ENCODE results near the gene PPP1R16B. TPM values are rescaled to one million over a fixed set of nuclear protein-coding genes. Genes with fewer than 3 reads are reported as not detected.

PPP1R16B gene
- total RNA-seq, 4 donors from 2014 or later, result 0.72 to 3.0 (median 1.4) TPM

GRCh38 chr20:38771621-38772020 is 33.9 kb upstream of the PPP1R16B start:
- 91 to 97% methylated on average over 7 of the region's 7 CpGs for WGBS, 2 donors
- H3K4me3 ChIP-seq (ENCODE audit: low read depth, poor library complexity, severe bottlenecking), result no peak overlapping the region
- TF ChIP-seq POLR2A (IDR thresholded peaks at IDR 0.05) (no peak), CTCF (IDR thresholded peaks at IDR 0.05) (no peak)
- intact Hi-C loops (cut with DNase I; ENCODE audit: low total_unique reads), result no loop called here
- DNase-seq (ENCODE audit: low spot score in 2 of 2), result peak in 1 of 2 donors; percentile 66

- no peak overlapping the region for H3K4me3 ChIP-seq (ENCODE audit: low read depth, poor library complexity, severe bottlenecking)
- TF ChIP-seq POLR2A (IDR thresholded peaks at IDR 0.05), result no peak
- intact Hi-C loops (cut with DNase I; ENCODE audit: low total_unique reads), result no loop called here
- 75 to 99% methylated on average over 2 of the region's 2 CpGs for WGBS, 2 donors
- DNase-seq (ENCODE audit: low spot score in 2 of 2), result no peak
Observed at GRCh38 chr20:38774167-38774566, 31.3 kb upstream of the PPP1R16B start.

- TF ChIP-seq POLR2A (IDR thresholded peaks at IDR 0.05), result no peak
- TF ChIP-seq CTCF (IDR thresholded peaks at IDR 0.05), result no peak
- DNase-seq (ENCODE audit: low spot score in 2 of 2), result peak in 1 of 2 donors; percentile 6
- 96 to 97% methylated on average over 11 of the region's 11 CpGs for WGBS, 2 donors
- intact Hi-C loops (cut with DNase I; ENCODE audit: low total_unique reads), result no loop called here
- H3K4me3 ChIP-seq (ENCODE audit: low read depth, poor library complexity, severe bottlenecking), result no peak overlapping the region
Observed at GRCh38 chr20:38776363-38776762, 29.1 kb upstream of the PPP1R16B start.

GRCh38 chr20:38779247-38780097 is 26.0 kb upstream of the PPP1R16B start:
- no peak overlapping the region for H3K4me3 ChIP-seq (ENCODE audit: low read depth, poor library complexity, severe bottlenecking)
- WGBS, 2 donors, result 64 to 70% methylated on average over 19 of the region's 19 CpGs
- TF ChIP-seq POLR2A (IDR thresholded peaks at IDR 0.05), result no peak
- TF ChIP-seq CTCF (IDR thresholded peaks at IDR 0.05), result no peak
- intact Hi-C loops (cut with DNase I; ENCODE audit: low total_unique reads), result no loop called here
- DNase-seq (ENCODE audit: low spot score in 2 of 2), result peak in 1 of 2 donors; percentile 72

GRCh38 chr20:38782275-38782674 is 23.2 kb upstream of the PPP1R16B start:
- TF ChIP-seq POLR2A (IDR thresholded peaks at IDR 0.05) (no peak), CTCF (IDR thresholded peaks at IDR 0.05) (no peak)
- H3K4me3 ChIP-seq (ENCODE audit: low read depth, poor library complexity, severe bottlenecking), result no peak overlapping the region
- 67% methylated on average over 3 of the region's 3 CpGs for WGBS, 2 donors
- intact Hi-C loops (cut with DNase I; ENCODE audit: low total_unique reads), result no loop called here
- peak in 1 of 2 donors; percentile 54 for DNase-seq (ENCODE audit: low spot score in 2 of 2)

GRCh38 chr20:38787870-38788269 is 17.6 kb upstream of the PPP1R16B start:
- 83 to 92% methylated on average over 7 of the region's 7 CpGs for WGBS, 2 donors
- H3K4me3 ChIP-seq (ENCODE audit: low read depth, poor library complexity, severe bottlenecking), result no peak overlapping the region
- intact Hi-C loops (cut with DNase I; ENCODE audit: low total_unique reads), result no loop called here
- DNase-seq (ENCODE audit: low spot score in 2 of 2), result peak in 1 of 2 donors; percentile 68
- TF ChIP-seq CTCF (IDR thresholded peaks at IDR 0.05) (no peak), POLR2A (IDR thresholded peaks at IDR 0.05) (no peak)
